Caco-2 (cell line): ENCODE data around the gene FAM181A. TPM values are rescaled to one million over a fixed set of nuclear protein-coding genes. Genes with fewer than 3 reads are reported as not detected.

Experiments used
- BruUV-seq: library from RNA; stranded (reverse); fragments of 400-500 nt; replicated peaks from 2 replicates; lab custom pipeline; 2021; lab: Mats Ljungman, UMichigan
- CTCF ChIA-PET: fragments of 300-600 bp; sonication (Branson Sonifier 250); formaldehyde crosslinking; loops from one replicate; lab custom pipeline; 2022; ENCODE audit warnings: antibody characterized with exemption; lab: Charles Lee
- POLR2A ChIA-PET: fragments of 300-600 bp; sonication (Branson Sonifier 250); formaldehyde crosslinking; loops from one replicate; lab custom pipeline; 2022; ENCODE audit warnings: antibody characterized with exemption; lab: Charles Lee
- DNase-seq, 2 experiments: peaks; one replicate each; pipeline versions ENCODE4 v3.0.0 to v3.0.0-alpha.2; 2020 to 2022
- H3K27me3 ChIP-seq: replicated peaks from 2 replicates; pipeline ENCODE4 v1.6.0; 2011; ENCODE audit warnings: low read length; ENCODE audit not compliant: control insufficient read depth, insufficient read depth
- H3K36me3 ChIP-seq: 2 replicates; pipeline ENCODE4 v1.5.1; 2011; ENCODE audit warnings: low read length; ENCODE audit not compliant: control insufficient read depth, insufficient read depth
- H3K4me1 ChIP-seq: fragments of 250-450 bp; sonication (Bioruptor Pico); 2 replicates; pipeline ENCODE4 v1.5.1; 2020; ENCODE audit warnings: mild to moderate bottlenecking
- H3K4me3 ChIP-seq: 2 replicates; pipeline ENCODE4 v1.5.1; 2011; ENCODE audit warnings: low read depth, mild to moderate bottlenecking, control low read depth, low read length
- H3K9me3 ChIP-seq: fragments of 250-450 bp; sonication (Bioruptor Pico); 2 replicates; pipeline ENCODE4 v1.5.1; 2020; ENCODE audit warnings: mild to moderate bottlenecking, moderate library complexity
- H3K27ac Mint-ChIP-seq: one replicate; pipeline ENCODE4 v1.8.0; 2022; ENCODE audit warnings: mixed read lengths; ENCODE audit not compliant: unreplicated experiment
- H3K27me3 Mint-ChIP-seq: one replicate; pipeline ENCODE4 v1.8.0; 2022; ENCODE audit warnings: mixed read lengths; ENCODE audit not compliant: insufficient read depth, unreplicated experiment
- H3K36me3 Mint-ChIP-seq: one replicate; pipeline ENCODE4 v1.8.0; 2022; ENCODE audit warnings: mild to moderate bottlenecking, mixed read lengths; ENCODE audit not compliant: insufficient read depth, unreplicated experiment
- H3K4me1 Mint-ChIP-seq: one replicate; pipeline ENCODE4 v1.8.0; 2022; ENCODE audit warnings: low read depth, mixed read lengths; ENCODE audit not compliant: unreplicated experiment
- H3K4me3 Mint-ChIP-seq: one replicate; pipeline ENCODE4 v1.8.0; 2022; ENCODE audit warnings: mild to moderate bottlenecking, moderate library complexity, mixed read lengths; ENCODE audit not compliant: unreplicated experiment
- H3K9me3 Mint-ChIP-seq: one replicate; pipeline ENCODE4 v1.8.0; 2022; ENCODE audit warnings: mixed read lengths; ENCODE audit not compliant: unreplicated experiment
- CTCF ChIP-seq, 2 experiments: fragments of 200-600 bp in 1 of 2; IDR thresholded peaks; 1 replicate in 1 of 2; 2 replicates in 1 of 2; pipeline versions ENCODE4 v1.5.1 to v1.8.0; 2011 to 2022; ENCODE audit warnings: antibody characterized with exemption in 1 of 2, control low read depth in 1 of 2, inconsistent platforms in 1 of 2, low read depth in 1 of 2, low read length in 1 of 2, mild to moderate bottlenecking in 1 of 2, moderate library complexity in 1 of 2; ENCODE audit not compliant: insufficient read depth in 1 of 2, severe bottlenecking in 1 of 2, unreplicated experiment in 1 of 2
- intact Hi-C: fragments of 100-400 bp; cut with micrococcal nuclease; formaldehyde crosslinking; loops from one replicate; pipeline ENCODE4 v1.10.0; 2022; ENCODE audit not compliant: unreplicated experiment
- total RNA-seq: library from RNA; stranded (reverse); gene quantifications from 2 replicates; pipeline ENCODE4 v1.2.3, GENCODE V29; 2022

The FAM181A gene
- total RNA-seq, 1 experiment from 2014 or later, result not detected

- Mint-ChIP-seq H3K9me3 (no peaks in the 10 kb centered on the region), H3K27me3 (no peaks in the 10 kb centered on the region), H3K4me1 (peaks cover 14% of the 10 kb centered on the region), H3K27ac (peak overlapping the region; percentile 39), H3K4me3 (no peak overlapping the region), H3K36me3 (no peaks in the 10 kb centered on the region)
- Histone ChIP-seq H3K4me3 (no peak overlapping the region), H3K9me3 (no peaks in the 10 kb centered on the region), H3K27me3 (no peaks in the 10 kb centered on the region), H3K36me3 (no peaks in the 10 kb centered on the region), H3K4me1 (peaks cover 39% of the 10 kb centered on the region)
- TF ChIP-seq CTCF (IDR thresholded peaks at IDR 0.05; ENCODE audit: insufficient read depth in 1 of 2, low read depth in 1 of 2, low read length in 1 of 2, severe bottlenecking in 1 of 2, unreplicated experiment in 1 of 2), result no peak
- intact Hi-C loops, result loop anchor here (5.0 kb wide), 1 partner anchor 45 kb away; no protein-coding TSS in a partner anchor
- no peak for DNase-seq
- ChIA-PET POLR2A (no interaction called here), CTCF (no interaction called here)
- BruUV-seq, result no TSS peak
These were observed 30.2 kb downstream of the FAM181A start for GRCh38 chr14:93957333-93957710.

- no peak for TF ChIP-seq CTCF (IDR thresholded peaks at IDR 0.05; ENCODE audit: insufficient read depth in 1 of 2, low read depth in 1 of 2, low read length in 1 of 2, severe bottlenecking in 1 of 2, unreplicated experiment in 1 of 2)
- DNase-seq, result no peak
- peaks cover 14% of the 10 kb centered on the region for H3K4me1 Mint-ChIP-seq
- intact Hi-C loops, result loop anchor here (5.0 kb wide), 1 partner anchor 44 kb away; no protein-coding TSS in a partner anchor
- no peaks in the 10 kb centered on the region for H3K36me3 ChIP-seq
- POLR2A ChIA-PET, result no interaction called here
- peak overlapping the region; percentile 39 for H3K27ac Mint-ChIP-seq
- no peaks in the 10 kb centered on the region for H3K9me3 Mint-ChIP-seq
- H3K4me3 ChIP-seq, result no peak overlapping the region
- H3K36me3 Mint-ChIP-seq, result no peaks in the 10 kb centered on the region
- H3K4me3 Mint-ChIP-seq, result no peak overlapping the region
- no TSS peak for BruUV-seq
- H3K4me1 ChIP-seq, result peaks cover 39% of the 10 kb centered on the region
- no peaks in the 10 kb centered on the region for H3K27me3 ChIP-seq
- no peaks in the 10 kb centered on the region for H3K9me3 ChIP-seq
- no peaks in the 10 kb centered on the region for H3K27me3 Mint-ChIP-seq
- CTCF ChIA-PET, result no interaction called here
These were observed 30.8 kb downstream of the FAM181A start for GRCh38 chr14:93957751-93958566.

GRCh38 chr14:93958567-93959238 is 31.6 kb downstream of the FAM181A start:
- Histone ChIP-seq H3K27me3 (no peaks in the 10 kb centered on the region), H3K9me3 (no peaks in the 10 kb centered on the region), H3K4me3 (no peak overlapping the region), H3K36me3 (no peaks in the 10 kb centered on the region), H3K4me1 (peaks cover 39% of the 10 kb centered on the region)
- Mint-ChIP-seq H3K4me1 (peaks cover 14% of the 10 kb centered on the region), H3K27ac (peak overlapping the region; percentile 98), H3K36me3 (no peaks in the 10 kb centered on the region), H3K27me3 (no peaks in the 10 kb centered on the region), H3K4me3 (peak overlapping the region; percentile 45), H3K9me3 (no peaks in the 10 kb centered on the region)
- BruUV-seq, result TSS peak; percentile 99
- no peak for TF ChIP-seq CTCF (IDR thresholded peaks at IDR 0.05; ENCODE audit: insufficient read depth in 1 of 2, low read depth in 1 of 2, low read length in 1 of 2, severe bottlenecking in 1 of 2, unreplicated experiment in 1 of 2)
- ChIA-PET POLR2A (interaction anchor here (0.6 kb wide), 1 partner anchor 122 kb away, joined by 3 read pairs; the partner anchor contains the start of genes DDX24 and IFI27L1), CTCF (no interaction called here)
- intact Hi-C loops, result loop anchor here (5.0 kb wide), 1 partner anchor 44 kb away; no protein-coding TSS in a partner anchor
- no peak for DNase-seq
